HepG2 (cell line): ENCODE data around the gene CAMK2G. TPM values are rescaled to one million over a fixed set of nuclear protein-coding genes. Genes with fewer than 3 reads are reported as not detected.

Experiments used
- EEA1 ChIP-seq: sonication (generic); formaldehyde crosslinking; IDR thresholded peaks from 2 replicates; pipeline ENCODE4 v1.5.1; 2020; ENCODE audit warnings: mild to moderate bottlenecking, missing genetic modification reagents, borderline replicate concordance
- HOXA7 ChIP-seq: sonication (generic); formaldehyde crosslinking; IDR thresholded peaks from 2 replicates; pipeline ENCODE4 v1.8.1; 2022; ENCODE audit warnings: mild to moderate bottlenecking, missing genetic modification reagents, moderate library complexity
- JUNB ChIP-seq: sonication (generic); formaldehyde crosslinking; IDR thresholded peaks from 2 replicates; pipeline ENCODE4 v1.8.0; 2022; ENCODE audit warnings: missing genetic modification reagents, mild to moderate bottlenecking, borderline replicate concordance
- MEIS2 ChIP-seq: sonication (generic); formaldehyde crosslinking; IDR thresholded peaks from 2 replicates; pipeline ENCODE4 v1.9.0; 2021; ENCODE audit warnings: mild to moderate bottlenecking, missing genetic modification reagents
- PHF5A ChIP-seq: IDR thresholded peaks from one replicate; pipeline ENCODE4 v1.6.1; 2018; ENCODE audit warnings: low read depth, missing genetic modification reagents; ENCODE audit not compliant: unreplicated experiment
- PREB ChIP-seq: sonication (generic); formaldehyde crosslinking; IDR thresholded peaks from 2 replicates; pipeline ENCODE4 v1.4.0; 2020; ENCODE audit warnings: missing genetic modification reagents
- REL ChIP-seq: sonication (generic); formaldehyde crosslinking; conservative IDR thresholded peaks from 2 replicates; pipeline ENCODE4 v1.8.0; 2022; ENCODE audit warnings: mild to moderate bottlenecking, missing genetic modification reagents, moderate library complexity
- TBP ChIP-seq: sonication (generic); formaldehyde crosslinking; IDR thresholded peaks from 2 replicates; pipeline ENCODE4 v1.5.0; 2020; ENCODE audit warnings: missing genetic modification reagents
- TCF7 ChIP-seq: sonication (generic); IDR thresholded peaks from 2 replicates; pipeline ENCODE4 v1.6.1; 2016; ENCODE audit warnings: antibody characterized with exemption, low read depth
- TIGD3 ChIP-seq: sonication (generic); formaldehyde crosslinking; IDR thresholded peaks from 2 replicates; pipeline ENCODE4 v1.5.1; 2020; ENCODE audit warnings: mild to moderate bottlenecking, missing genetic modification reagents, borderline replicate concordance
- YEATS2 ChIP-seq: sonication (generic); formaldehyde crosslinking; IDR thresholded peaks from 2 replicates; pipeline ENCODE4 v1.4.0; 2020; ENCODE audit warnings: missing genetic modification reagents, borderline replicate concordance
- ZNF337 ChIP-seq: sonication (generic); formaldehyde crosslinking; IDR thresholded peaks from 2 replicates; pipeline ENCODE4 v1.5.1; 2020; ENCODE audit warnings: missing genetic modification reagents, low read depth, mild to moderate bottlenecking, borderline replicate concordance
- ZNF574 ChIP-seq: sonication (generic); formaldehyde crosslinking; IDR thresholded peaks from 2 replicates; pipeline ENCODE4 v1.4.0; 2020; ENCODE audit warnings: missing genetic modification reagents
- ZNF607 ChIP-seq: sonication (generic); formaldehyde crosslinking; IDR thresholded peaks from 2 replicates; pipeline ENCODE4 v1.5.1; 2020; ENCODE audit warnings: missing genetic modification reagents, mild to moderate bottlenecking, borderline replicate concordance
- ZNF615 ChIP-seq: sonication (generic); formaldehyde crosslinking; IDR thresholded peaks from 2 replicates; pipeline ENCODE4 v1.5.0; 2020; ENCODE audit warnings: mild to moderate bottlenecking, missing genetic modification reagents, borderline replicate concordance
- polyA plus RNA-seq, 8 experiments: library from polyadenylated mRNA; depleted of rRNA in 3 of 8; stranded (reverse) in 7 of 8; unstranded in 1 of 8; fragments of >200 nt; fragmentation: Illumina TruSeq in 4 of 8; extraction: Trizol in 4 of 8; gene quantifications; 2 replicates each; pipeline versions ENCODE4 v1.2.1 to v1.2.3, GENCODE V29; 2011 to 2016; ENCODE audit warnings: low read depth in 4 of 8, missing spikeins in 1 of 8, mixed read lengths in 1 of 8; ENCODE audit not compliant: insufficient read depth in 1 of 8
- total RNA-seq, 5 experiments: library from RNA; depleted of rRNA; stranded (reverse); fragments of >200 nt; fragmentation: Illumina TruSeq; extraction: Trizol; gene quantifications; 2 replicates each; pipeline ENCODE4 v1.2.3, GENCODE V29; 2016; ENCODE audit warnings: low read depth in 1 of 5
- TF ChIP-seq, protein P1 (sequence below): sonication (generic); formaldehyde crosslinking; IDR thresholded peaks from 2 replicates; pipeline ENCODE4 v1.9.0; 2021; ENCODE audit warnings: missing genetic modification reagents, borderline replicate concordance
- TF ChIP-seq, protein P2 (sequence below), 2 experiments: fragments of 450-650 bp in 1 of 2; sonication (generic) in 1 of 2; formaldehyde crosslinking; IDR thresholded peaks; 2 replicates each; pipeline versions ENCODE4 v1.5.0 to v1.8.0; 2020 to 2022; ENCODE audit warnings: mild to moderate bottlenecking in 1 of 2, missing genetic modification reagents in 1 of 2

The CAMK2G gene
- total and polyA plus RNA-seq, 2 of the 13 experiments (the other 11 are each of a cell fraction or from before 2014, with no cell fraction given): 15.9 to 18.8 TPM

GRCh38 chr10:73781879-73782748 lies 92.2 kb downstream of the CAMK2G start, which contains the start of gene CHCHD1 (continued):
- TF ChIP-seq ZNF607: no peak
- no peak for TF ChIP-seq ZNF337 (CRISPR knock-in tag)
- TF ChIP-seq MEIS2 (CRISPR knock-in tag): 0 out of 2 replicates have a peak, but pooled peaks have one; percentile 61
- 0 out of 2 replicates have a peak, but pooled peaks have one; percentile 35 for TF ChIP-seq REL (CRISPR knock-in tag)
- no peak for TF ChIP-seq PREB (CRISPR knock-in tag)
- TF ChIP-seq HOXA7 (CRISPR knock-in tag): no peak
- TF ChIP-seq YEATS2 (CRISPR knock-in tag): peak; percentile 93
- no peak for TF ChIP-seq EEA1
- TF ChIP-seq JUNB (CRISPR knock-in tag): no peak
- no peak for TF ChIP-seq PHF5A (CRISPR knock-in tag)
- TF ChIP-seq ZNF615: no peak
- no peak for TF ChIP-seq TCF7
- TF ChIP-seq, protein P1, sequence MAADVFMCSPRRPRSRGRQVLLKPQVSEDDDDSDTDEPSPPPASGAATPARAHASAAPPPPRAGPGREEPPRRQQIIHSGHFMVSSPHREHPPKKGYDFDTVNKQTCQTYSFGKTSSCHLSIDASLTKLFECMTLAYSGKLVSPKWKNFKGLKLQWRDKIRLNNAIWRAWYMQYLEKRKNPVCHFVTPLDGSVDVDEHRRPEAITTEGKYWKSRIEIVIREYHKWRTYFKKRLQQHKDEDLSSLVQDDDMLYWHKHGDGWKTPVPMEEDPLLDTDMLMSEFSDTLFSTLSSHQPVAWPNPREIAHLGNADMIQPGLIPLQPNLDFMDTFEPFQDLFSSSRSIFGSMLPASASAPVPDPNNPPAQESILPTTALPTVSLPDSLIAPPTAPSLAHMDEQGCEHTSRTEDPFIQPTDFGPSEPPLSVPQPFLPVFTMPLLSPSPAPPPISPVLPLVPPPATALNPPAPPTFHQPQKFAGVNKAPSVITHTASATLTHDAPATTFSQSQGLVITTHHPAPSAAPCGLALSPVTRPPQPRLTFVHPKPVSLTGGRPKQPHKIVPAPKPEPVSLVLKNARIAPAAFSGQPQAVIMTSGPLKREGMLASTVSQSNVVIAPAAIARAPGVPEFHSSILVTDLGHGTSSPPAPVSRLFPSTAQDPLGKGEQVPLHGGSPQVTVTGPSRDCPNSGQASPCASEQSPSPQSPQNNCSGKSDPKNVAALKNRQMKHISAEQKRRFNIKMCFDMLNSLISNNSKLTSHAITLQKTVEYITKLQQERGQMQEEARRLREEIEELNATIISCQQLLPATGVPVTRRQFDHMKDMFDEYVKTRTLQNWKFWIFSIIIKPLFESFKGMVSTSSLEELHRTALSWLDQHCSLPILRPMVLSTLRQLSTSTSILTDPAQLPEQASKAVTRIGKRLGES (CRISPR knock-in tag): no peak
- TF ChIP-seq, protein P2, sequence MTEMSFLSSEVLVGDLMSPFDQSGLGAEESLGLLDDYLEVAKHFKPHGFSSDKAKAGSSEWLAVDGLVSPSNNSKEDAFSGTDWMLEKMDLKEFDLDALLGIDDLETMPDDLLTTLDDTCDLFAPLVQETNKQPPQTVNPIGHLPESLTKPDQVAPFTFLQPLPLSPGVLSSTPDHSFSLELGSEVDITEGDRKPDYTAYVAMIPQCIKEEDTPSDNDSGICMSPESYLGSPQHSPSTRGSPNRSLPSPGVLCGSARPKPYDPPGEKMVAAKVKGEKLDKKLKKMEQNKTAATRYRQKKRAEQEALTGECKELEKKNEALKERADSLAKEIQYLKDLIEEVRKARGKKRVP (CRISPR knock-in tag; IDR thresholded peaks at IDR 0.05): peak in 1 of 2 experiments; percentile 25; a peak in 1 of 4 replicates
- 0 out of 2 replicates have a peak, but pooled peaks have one; percentile 32 for TF ChIP-seq TBP (CRISPR knock-in tag)
- TF ChIP-seq ZNF574 (CRISPR knock-in tag): peak; percentile 86
- TF ChIP-seq TIGD3: no peak
